Measurements from ENCODE around the gene OGN. TPM values are rescaled to one million over a fixed set of nuclear protein-coding genes. Genes with fewer than 3 reads are reported as not detected.

Gene OGN
- total RNA-seq, 1 donor from 2014 or later = 9.4 TPM

DNA sequence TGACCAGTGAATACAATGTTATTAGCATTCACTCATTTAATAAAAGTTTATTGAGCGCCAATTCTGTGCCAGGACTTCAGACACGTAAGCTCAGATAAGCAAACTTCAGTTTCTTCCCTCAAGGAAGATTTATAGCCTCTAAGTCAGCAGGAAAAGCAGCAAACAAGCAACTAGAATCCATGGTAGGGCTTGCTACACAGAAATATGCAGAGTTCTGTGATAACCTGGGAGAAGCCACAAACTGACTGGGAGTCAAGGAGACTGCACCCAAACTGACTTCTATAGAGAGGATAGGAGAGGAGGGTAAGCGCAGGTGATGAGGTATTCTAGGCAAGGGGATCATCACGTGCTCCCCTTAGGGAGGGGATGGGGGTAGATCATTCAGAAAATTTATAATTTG, 1.4 kb upstream of the OGN start:
- no peak for DNase-seq (ENCODE audit: low spot score)

GRCh38 chr9:92402826-92403745, 1.3 kb downstream of the OGN start:
- DNase-seq (ENCODE audit: low spot score) = no peak

GRCh38 chr9:92402360-92402759, 2.0 kb downstream of the OGN start:
- DNase-seq (ENCODE audit: low spot score) = no peak

DNA sequence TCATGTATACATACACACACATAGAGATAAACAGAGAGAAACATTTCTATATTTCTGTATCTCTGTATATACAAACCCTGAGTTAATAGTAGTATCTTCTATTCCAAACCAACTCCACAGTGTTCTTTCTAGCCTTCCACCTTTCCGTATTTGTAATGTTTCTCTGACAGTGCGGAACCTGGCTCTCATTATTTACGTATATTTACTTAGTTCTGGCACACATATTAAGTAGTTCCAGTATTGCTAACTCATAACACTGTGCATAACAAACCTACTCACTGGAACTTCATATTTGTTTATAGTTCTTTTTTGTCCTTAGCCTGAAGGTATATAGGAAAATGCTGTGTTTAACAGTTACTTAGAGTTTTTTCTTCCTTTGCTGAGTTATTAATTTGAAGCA, 6.5 kb downstream of the OGN start:
- no peak for DNase-seq (ENCODE audit: low spot score)

DNA sequence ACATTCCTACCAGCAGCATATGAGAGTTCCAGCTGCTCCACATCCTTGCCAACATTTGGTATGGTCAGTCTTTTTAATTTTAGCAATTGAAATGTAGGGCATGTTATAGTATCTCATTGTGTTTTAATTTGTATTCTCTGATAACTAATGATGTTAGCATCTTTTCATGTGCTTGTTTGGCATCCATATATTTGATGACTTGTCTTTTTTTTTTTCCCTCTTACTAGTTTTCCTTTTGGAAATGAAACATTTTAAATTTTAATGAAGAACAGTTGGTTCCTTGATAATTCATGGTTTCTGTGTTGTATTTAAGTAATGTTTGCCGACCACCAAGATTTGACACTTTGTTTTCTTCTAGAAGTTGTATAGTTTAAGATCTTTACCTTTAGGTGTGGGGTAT, 8.8 kb downstream of the OGN start:
- DNase-seq (ENCODE audit: low spot score) = no peak

GRCh38 chr9:92393686-92394085, 10.7 kb downstream of the OGN start:
- DNase-seq (ENCODE audit: low spot score) = no peak

DNA sequence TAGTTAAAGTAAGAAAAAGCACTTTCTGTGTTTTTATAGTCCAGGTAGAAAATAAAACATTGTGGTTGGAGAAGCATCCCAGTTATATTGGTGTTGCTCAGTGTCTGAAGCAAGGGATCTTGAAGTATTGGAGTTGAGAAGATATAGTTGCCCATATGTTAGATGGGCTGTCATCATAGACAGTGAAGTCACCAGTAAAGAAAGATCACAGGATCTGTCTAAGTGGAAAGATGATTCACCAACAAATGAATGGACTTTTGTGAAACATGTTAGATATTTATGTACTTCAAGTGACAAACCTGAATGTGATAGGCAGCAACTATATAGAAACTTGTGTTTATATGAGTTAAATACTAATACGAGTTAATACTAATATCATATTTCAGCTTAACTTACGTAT, 11.7 kb downstream of the OGN start:
- DNase-seq (ENCODE audit: low spot score) = no peak

DNA sequence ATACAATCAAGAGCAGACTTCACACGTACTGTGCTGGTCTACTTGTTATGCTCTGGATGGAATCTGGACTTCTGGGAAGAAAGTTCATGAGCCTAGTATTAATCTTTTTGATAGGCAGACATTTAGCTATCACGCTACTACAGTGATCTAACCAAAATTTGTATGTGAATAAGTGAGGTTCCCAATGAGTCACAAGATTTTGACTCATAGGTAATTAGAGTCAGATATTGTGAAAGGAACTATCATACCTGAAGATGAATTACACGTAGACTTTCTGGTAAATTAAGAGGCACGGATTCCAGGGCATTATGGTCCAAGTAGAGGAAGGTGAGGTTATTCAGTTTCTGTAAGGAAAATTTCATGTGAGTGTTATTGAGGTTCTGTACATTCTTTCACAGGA, 18.4 kb downstream of the OGN start:
- DNase-seq (ENCODE audit: low spot score) = no peak

GRCh38 chr9:92385477-92385876, 18.9 kb downstream of the OGN start:
- DNase-seq (ENCODE audit: low spot score) = no peak

DNA sequence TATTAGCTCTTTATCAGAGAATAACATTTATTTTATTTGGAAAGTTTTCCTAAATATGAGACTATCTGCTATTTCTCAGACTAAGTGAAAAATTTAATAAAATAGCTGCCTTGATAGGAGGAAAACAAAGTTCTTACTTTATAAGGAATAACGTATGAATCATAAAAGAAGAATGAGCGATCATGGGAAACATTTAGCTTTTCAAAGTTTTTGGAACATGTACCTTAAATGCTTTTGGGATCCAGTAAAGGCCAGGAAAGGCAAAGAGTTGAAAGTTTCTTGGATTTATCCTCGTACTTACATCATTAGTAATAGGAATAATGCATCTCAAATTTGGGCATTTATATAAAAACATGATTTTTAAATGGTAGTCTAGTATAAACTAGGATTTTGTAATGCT, 19.4 kb downstream of the OGN start:
- DNase-seq (ENCODE audit: low spot score) = no peak

GRCh38 chr9:92384375-92384774, 20.0 kb downstream of the OGN start:
- DNase-seq (ENCODE audit: low spot score) = no peak

DNA sequence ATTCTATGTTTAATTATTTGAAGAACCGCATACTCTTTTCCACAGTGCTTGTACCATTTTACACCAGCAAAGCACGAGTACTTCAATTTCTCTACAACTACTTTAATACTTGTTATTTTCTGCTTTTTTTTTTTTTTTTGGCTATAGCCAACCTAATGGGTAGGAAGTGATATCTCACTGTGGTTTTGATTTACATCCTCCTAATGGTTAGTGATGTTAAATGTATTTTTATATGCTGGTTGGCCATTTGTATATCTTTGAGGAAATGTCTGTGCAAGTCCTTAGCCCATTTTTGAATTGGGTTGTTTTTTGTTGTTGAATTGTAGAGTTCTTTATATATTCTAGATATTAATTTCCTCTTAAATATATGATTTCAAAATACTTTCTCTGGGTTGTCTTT, 22.6 kb downstream of the OGN start:
- DNase-seq (ENCODE audit: low spot score) = no peak

GRCh38 chr9:92380603-92381002, 23.8 kb downstream of the OGN start:
- DNase-seq (ENCODE audit: low spot score) = no peak

- no peak for DNase-seq (ENCODE audit: low spot score)
These were observed 25.4 kb downstream of the OGN start for GRCh38 chr9:92378865-92379560.

- DNase-seq (ENCODE audit: low spot score) = no peak
These were observed 26.5 kb downstream of the OGN start for GRCh38 chr9:92377876-92378275.

GRCh38 chr9:92373167-92373566, 31.2 kb downstream of the OGN start:
- no peak for DNase-seq (ENCODE audit: low spot score)

DNA sequence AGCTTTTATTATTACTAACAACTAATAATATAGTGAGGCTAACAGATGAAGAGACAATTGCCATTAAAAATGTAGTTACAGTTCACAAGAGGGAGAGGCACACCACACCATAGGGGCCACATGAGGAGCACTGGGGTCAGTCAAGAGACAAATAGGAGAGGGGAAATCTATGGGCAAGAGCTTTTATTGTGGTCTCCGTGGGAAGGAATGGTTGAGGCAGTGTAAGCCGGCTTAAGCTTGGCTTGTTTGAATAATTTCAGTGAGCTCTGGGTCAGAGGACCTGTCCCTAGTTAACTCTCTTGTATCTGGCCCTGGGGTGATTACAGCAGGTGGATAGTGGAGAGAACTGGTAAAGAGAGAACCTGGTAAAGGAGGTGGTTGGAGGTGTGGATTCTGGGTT, 35.3 kb downstream of the OGN start:
- no peak for DNase-seq (ENCODE audit: low spot score)

GRCh38 chr9:92360083-92360482, 44.3 kb downstream of the OGN start:
- no peak for DNase-seq (ENCODE audit: low spot score)

DNA sequence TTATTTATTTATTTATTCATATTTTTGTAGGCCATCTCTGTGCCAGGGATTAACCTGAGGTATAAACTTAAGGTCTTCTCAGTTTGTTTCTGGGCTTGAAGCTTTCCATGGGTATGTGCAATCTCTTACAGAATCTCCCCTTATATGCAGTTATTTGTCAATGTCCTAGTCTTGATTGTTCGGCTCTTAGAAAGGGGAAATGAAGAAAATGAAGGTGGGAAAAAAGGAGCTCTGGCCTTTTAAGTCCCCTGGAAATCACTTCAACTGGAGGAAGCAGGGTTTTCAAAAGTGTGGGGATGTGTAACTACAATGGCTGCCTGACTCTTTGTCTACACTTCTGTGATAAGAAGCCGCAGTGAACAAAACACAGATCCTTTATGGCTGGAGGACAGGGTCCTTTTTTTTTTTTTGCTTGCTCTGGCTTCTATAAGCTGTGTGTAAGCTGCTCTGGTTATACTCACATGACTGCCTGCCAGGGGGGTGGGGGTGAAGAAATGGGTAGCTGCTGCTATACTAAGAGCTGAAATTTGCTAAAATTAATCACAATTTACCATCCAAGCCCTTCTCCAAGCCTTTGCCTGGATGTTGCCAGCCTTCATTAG, 44.9 kb downstream of the OGN start:
- no peak for DNase-seq (ENCODE audit: low spot score)

DNA sequence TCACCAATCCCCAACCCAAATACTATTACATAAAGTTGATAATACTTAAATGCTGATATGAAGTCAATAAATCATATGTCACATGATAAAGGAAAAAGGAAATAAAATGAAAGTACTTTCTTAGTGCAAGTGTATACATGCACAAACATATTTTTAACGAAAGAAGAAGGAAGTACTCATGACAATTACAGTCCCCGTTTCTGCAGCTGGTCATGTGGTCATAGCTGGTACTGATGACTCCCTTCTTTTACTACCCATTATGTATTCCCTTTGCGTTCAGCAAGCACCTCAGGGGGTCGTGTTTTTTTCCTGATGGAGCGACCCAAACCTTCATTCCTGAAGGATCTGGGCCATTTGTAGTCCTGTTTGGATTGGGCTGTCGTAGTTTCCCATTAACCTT, 51.3 kb downstream of the OGN start:
- DNase-seq (ENCODE audit: low spot score) = no peak

- DNase-seq (ENCODE audit: low spot score) = no peak
These were observed 53.6 kb downstream of the OGN start for GRCh38 chr9:92350740-92351133.

All from mesenteric fat pad (tissue), 1 donor.